ENCODE data around the gene COA8. TPM values are rescaled to one million over a fixed set of nuclear protein-coding genes. Genes with fewer than 3 reads are reported as not detected.
A peak's percentile ranks its signal among the peaks of the same experiment; 100 is the strongest.
"Not testable (repeated sequence)": the region's sequence is repeated elsewhere in the genome, so short reads cannot be mapped to it uniquely, and the experiment has no call there.

Gene COA8
- total RNA-seq, 1 donor from 2014 or later: 45.2 TPM

GRCh38 chr14:103607822-103608221, 45.1 kb downstream of the COA8 start:
- H3K27ac Mint-ChIP-seq (ENCODE audit: unreplicated experiment): no peak overlapping the region
- peaks cover 22% of the 10 kb centered on the region for H3K4me1 Mint-ChIP-seq (ENCODE audit: unreplicated experiment)
- peaks cover 20% of the 10 kb centered on the region for H3K27me3 Mint-ChIP-seq (ENCODE audit: unreplicated experiment)
- no peak for DNase-seq (ENCODE audit: low spot score)
- H3K9me3 Mint-ChIP-seq (ENCODE audit: unreplicated experiment): peaks cover 12% of the 10 kb centered on the region
- peaks cover 11% of the 10 kb centered on the region for H3K36me3 Mint-ChIP-seq (ENCODE audit: low read depth, unreplicated experiment)
- H3K4me3 Mint-ChIP-seq (ENCODE audit: unreplicated experiment): no peak overlapping the region
- TF ChIP-seq, protein P1, sequence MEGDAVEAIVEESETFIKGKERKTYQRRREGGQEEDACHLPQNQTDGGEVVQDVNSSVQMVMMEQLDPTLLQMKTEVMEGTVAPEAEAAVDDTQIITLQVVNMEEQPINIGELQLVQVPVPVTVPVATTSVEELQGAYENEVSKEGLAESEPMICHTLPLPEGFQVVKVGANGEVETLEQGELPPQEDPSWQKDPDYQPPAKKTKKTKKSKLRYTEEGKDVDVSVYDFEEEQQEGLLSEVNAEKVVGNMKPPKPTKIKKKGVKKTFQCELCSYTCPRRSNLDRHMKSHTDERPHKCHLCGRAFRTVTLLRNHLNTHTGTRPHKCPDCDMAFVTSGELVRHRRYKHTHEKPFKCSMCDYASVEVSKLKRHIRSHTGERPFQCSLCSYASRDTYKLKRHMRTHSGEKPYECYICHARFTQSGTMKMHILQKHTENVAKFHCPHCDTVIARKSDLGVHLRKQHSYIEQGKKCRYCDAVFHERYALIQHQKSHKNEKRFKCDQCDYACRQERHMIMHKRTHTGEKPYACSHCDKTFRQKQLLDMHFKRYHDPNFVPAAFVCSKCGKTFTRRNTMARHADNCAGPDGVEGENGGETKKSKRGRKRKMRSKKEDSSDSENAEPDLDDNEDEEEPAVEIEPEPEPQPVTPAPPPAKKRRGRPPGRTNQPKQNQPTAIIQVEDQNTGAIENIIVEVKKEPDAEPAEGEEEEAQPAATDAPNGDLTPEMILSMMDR (IDR thresholded peaks at IDR 0.05; ENCODE audit: unreplicated experiment): no peak

DNA sequence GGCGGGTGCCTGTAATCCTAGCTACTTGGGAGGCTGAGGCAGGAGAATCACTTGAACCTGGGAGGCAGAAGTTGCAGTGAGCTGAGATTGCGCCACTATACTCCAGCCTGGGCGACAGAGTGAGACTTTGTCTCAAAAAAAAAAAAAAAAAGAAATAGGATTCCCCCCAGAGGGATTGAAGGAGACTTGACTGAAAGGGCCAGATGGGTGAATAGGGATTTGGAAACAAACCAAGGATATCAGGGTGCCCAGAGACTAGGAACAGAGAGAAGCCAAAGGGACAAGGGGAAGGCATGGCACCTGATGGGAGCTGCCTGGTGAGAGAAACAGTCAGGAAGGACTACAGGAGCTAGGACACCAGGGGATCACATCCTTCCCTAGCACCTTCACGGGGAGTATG, 46.3 kb downstream of the COA8 start:
- not testable (repeated sequence) for DNase-seq (ENCODE audit: low spot score); H3K4me3 Mint-ChIP-seq (ENCODE audit: unreplicated experiment)
- H3K9me3 Mint-ChIP-seq (ENCODE audit: unreplicated experiment): peaks cover 12% of the 10 kb centered on the region
- peaks cover 11% of the 10 kb centered on the region for H3K36me3 Mint-ChIP-seq (ENCODE audit: low read depth, unreplicated experiment)
- H3K4me1 Mint-ChIP-seq (ENCODE audit: unreplicated experiment): peaks cover 23% of the 10 kb centered on the region
- peaks cover 20% of the 10 kb centered on the region for H3K27me3 Mint-ChIP-seq (ENCODE audit: unreplicated experiment)
- H3K27ac Mint-ChIP-seq (ENCODE audit: unreplicated experiment): peak overlapping the region; percentile 67

DNA sequence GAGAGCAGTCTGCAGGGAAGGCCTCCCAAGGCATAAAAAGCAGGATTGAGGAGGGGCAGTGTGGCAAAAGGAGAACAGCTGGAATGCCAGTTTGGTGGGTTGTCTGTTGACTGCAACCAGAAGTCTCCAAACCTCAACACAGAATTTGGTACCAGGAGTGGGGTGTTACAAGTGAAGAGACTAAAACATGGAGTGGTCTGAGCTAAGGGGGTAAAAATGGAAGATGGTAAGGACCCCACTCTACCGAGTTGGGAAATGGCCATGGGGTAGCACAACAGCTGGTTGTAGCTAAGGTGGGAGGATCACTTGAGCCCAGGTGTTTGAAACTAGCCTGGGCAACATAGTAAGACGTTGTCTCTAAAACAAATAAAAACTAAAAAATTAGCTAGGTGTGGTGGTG, 48.5 kb downstream of the COA8 start:
- no peak for DNase-seq (ENCODE audit: low spot score)
- Mint-ChIP-seq H3K4me1 (ENCODE audit: unreplicated experiment) (peaks cover 22% of the 10 kb centered on the region), H3K27ac (ENCODE audit: unreplicated experiment) (no peak overlapping the region), H3K4me3 (ENCODE audit: unreplicated experiment) (no peak overlapping the region), H3K27me3 (ENCODE audit: unreplicated experiment) (peaks cover 18% of the 10 kb centered on the region), H3K9me3 (ENCODE audit: unreplicated experiment) (peaks cover 12% of the 10 kb centered on the region), H3K36me3 (ENCODE audit: low read depth, unreplicated experiment) (peaks cover 11% of the 10 kb centered on the region)
- TF ChIP-seq, protein P1 (IDR thresholded peaks at IDR 0.05; ENCODE audit: unreplicated experiment): no peak

GRCh38 chr14:103613517-103613916, 50.8 kb downstream of the COA8 start:
- H3K4me3 Mint-ChIP-seq (ENCODE audit: unreplicated experiment): no peak overlapping the region
- TF ChIP-seq, protein P1 (IDR thresholded peaks at IDR 0.05; ENCODE audit: unreplicated experiment): no peak
- no peak overlapping the region for H3K27ac Mint-ChIP-seq (ENCODE audit: unreplicated experiment)
- H3K27me3 Mint-ChIP-seq (ENCODE audit: unreplicated experiment): peaks cover 5% of the 10 kb centered on the region
- peaks cover 12% of the 10 kb centered on the region for H3K9me3 Mint-ChIP-seq (ENCODE audit: unreplicated experiment)
- H3K4me1 Mint-ChIP-seq (ENCODE audit: unreplicated experiment): peaks cover 4% of the 10 kb centered on the region
- no peak for DNase-seq (ENCODE audit: low spot score)
- peaks cover 11% of the 10 kb centered on the region for H3K36me3 Mint-ChIP-seq (ENCODE audit: low read depth, unreplicated experiment)

DNA sequence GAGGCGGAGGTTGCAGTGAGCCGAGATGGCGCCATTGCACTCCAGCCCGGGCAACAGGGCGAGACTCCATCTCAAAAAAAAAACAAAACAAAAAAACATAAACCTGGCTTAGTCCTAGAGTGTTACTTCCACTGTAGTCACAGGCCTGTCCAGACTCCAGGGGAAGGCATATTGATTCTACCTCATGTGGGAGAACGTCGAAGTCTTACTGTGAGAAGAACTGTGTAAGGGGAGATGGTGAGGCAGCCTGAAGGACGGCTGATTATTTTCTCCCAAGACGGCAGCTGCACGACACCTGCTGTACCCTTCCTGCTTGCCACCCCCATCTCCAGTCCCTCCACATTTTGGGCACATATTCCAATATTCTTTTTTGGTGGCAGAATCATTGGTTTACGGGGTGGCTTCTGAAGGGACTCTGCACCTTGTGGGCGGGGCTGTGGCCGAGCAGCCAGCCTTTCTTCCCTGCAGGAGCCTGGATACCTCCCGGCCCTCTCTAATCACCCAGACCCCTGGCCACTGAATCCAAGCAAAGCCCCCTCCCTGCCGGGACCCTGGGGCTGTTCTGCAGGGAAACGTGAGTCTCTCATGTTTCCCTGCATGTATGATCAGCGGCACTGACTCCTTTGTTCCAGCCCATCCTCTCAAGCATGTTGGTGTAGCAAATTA, 54.0 kb downstream of the COA8 start:
- H3K9me3 Mint-ChIP-seq (ENCODE audit: unreplicated experiment): peaks cover under 1% of the 10 kb centered on the region
- no peak overlapping the region for H3K27ac Mint-ChIP-seq (ENCODE audit: unreplicated experiment)
- TF ChIP-seq, protein P1 (IDR thresholded peaks at IDR 0.05; ENCODE audit: unreplicated experiment): no peak
- H3K27me3 Mint-ChIP-seq (ENCODE audit: unreplicated experiment): peaks cover 2% of the 10 kb centered on the region
- peaks cover under 1% of the 10 kb centered on the region for H3K36me3 Mint-ChIP-seq (ENCODE audit: low read depth, unreplicated experiment)
- no peak for DNase-seq (ENCODE audit: low spot score)
- peaks cover 4% of the 10 kb centered on the region for H3K4me1 Mint-ChIP-seq (ENCODE audit: unreplicated experiment)
- no peak overlapping the region for H3K4me3 Mint-ChIP-seq (ENCODE audit: unreplicated experiment)
